ENCODE results near the gene PCDHB6. TPM values are rescaled to one million over a fixed set of nuclear protein-coding genes. Genes with fewer than 3 reads are reported as not detected.
"Not testable (repeated sequence)": the region's sequence is repeated elsewhere in the genome, so short reads cannot be mapped to it uniquely, and the experiment has no call there.

The PCDHB6 gene
- polyA plus RNA-seq, 2 donors: 0.06 to 0.09 TPM

DNA sequence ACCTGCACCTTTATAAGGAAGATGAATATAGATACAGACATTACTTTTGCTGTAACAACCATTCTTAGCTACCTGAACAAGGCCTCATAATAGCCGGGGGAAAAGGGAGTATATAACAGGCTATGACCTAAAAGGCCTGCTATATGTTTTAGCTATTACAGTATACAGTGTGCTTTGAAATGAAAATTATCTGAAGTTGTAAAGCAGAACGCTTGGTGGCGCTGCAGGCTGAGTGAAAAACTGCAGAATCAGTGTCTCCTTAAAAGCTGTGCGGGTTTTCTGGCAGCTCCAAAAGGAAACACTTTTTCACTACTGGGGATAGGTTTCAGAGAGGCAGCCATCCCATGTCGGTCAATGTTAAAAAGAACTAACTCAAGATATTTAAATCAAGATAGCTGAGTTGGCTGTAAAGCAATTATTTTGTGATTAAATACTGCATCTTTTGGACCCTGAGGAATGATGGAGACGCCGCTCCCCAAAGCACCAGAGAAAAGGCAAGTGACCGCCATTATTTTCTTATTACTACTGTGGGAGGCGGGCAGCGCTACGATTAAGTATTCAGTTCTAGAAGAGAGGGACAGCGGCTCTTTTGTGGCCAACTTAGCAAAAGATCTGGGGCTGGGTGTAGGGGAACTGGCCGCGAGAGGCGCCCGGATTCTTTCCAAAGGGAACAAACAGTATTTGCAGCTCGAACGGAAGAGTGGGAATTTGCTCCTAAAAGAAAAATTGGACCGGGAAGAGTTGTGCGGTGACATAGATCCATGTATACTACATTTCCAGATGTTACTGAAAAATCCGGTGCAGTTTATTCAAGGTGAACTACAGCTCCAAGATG, 5.9 kb downstream of the PCDHB6 start:
- H3K27me3 ChIP-seq (ENCODE audit: control insufficient read depth in 1 of 2, insufficient read depth in 2 of 2, low read length in 2 of 2): no peaks in the 10 kb centered on the region
- no peak overlapping the region for H3K4me3 ChIP-seq (ENCODE audit: low read depth in 1 of 2, low read length in 2 of 2)
- peaks cover 0 to under 1% of the 10 kb centered on the region in 2 donors for H3K4me1 ChIP-seq (ENCODE audit: control insufficient read depth in 2 of 2, insufficient read depth in 2 of 2, low read length in 1 of 2)
- H3K9me3 ChIP-seq (ENCODE audit: control insufficient read depth in 2 of 2, insufficient read depth in 1 of 2, low read depth in 1 of 2, low read length in 1 of 2): peaks cover 13 to 24% of the 10 kb centered on the region in 2 donors
- 30 to 38% methylated on average over 21 of the region's 21 CpGs for WGBS, 2 donors
- H3K27ac ChIP-seq (ENCODE audit: low read depth in 2 of 2, low read length in 1 of 2): no peak overlapping the region
- H3K36me3 ChIP-seq (ENCODE audit: control insufficient read depth in 2 of 2, insufficient read depth in 2 of 2, low read length in 1 of 2): no peaks in the 10 kb centered on the region

DNA sequence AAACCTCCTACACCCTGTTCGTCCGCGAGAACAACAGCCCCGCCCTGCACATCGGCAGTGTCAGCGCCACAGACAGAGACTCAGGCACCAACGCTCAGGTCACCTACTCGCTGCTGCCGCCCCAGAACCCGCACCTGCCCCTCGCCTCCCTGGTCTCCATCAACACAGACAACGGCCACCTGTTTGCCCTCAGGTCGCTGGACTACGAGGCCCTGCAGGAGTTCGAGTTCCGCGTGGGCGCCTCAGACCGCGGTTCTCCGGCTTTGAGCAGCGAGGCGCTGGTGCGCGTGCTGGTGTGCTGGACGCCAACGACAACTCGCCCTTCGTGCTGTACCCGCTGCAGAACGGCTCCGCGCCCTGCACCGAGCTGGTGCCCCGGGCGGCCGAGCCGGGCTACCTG, 7.5 kb downstream of the PCDHB6 start:
- H3K4me3 ChIP-seq (ENCODE audit: low read depth in 1 of 2, low read length in 2 of 2); H3K4me1 ChIP-seq (ENCODE audit: control insufficient read depth in 2 of 2, insufficient read depth in 2 of 2, low read length in 1 of 2); H3K27me3 ChIP-seq (ENCODE audit: control insufficient read depth in 1 of 2, insufficient read depth in 2 of 2, low read length in 2 of 2); H3K36me3 ChIP-seq (ENCODE audit: control insufficient read depth in 2 of 2, insufficient read depth in 2 of 2, low read length in 1 of 2); H3K27ac ChIP-seq (ENCODE audit: low read depth in 2 of 2, low read length in 1 of 2): not testable (repeated sequence)
- 39 to 47% methylated on average over 31 to 38 of the region's 38 CpGs for WGBS, 2 donors
- H3K9me3 ChIP-seq (ENCODE audit: control insufficient read depth in 2 of 2, insufficient read depth in 1 of 2, low read depth in 1 of 2, low read length in 1 of 2): peaks cover 9 to 12% of the 10 kb centered on the region in 2 donors

DNA sequence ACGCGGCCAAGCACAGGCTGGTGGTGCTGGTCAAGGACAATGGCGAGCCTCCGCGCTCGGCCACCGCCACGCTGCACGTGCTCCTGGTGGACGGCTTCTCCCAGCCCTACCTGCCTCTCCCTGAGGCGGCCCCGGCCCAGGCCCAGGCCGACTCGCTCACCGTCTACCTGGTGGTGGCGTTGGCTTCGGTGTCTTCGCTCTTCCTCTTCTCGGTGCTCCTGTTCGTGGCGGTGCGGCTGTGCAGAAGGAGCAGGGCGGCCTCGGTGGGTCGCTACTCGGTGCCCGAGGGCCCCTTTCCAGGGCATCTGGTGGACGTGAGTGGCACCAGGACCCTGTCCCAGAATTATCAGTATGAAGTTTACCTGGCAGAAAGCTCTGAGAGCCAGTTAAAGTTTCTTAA, 8.0 kb downstream of the PCDHB6 start:
- not testable (repeated sequence) for H3K36me3 ChIP-seq (ENCODE audit: control insufficient read depth in 2 of 2, insufficient read depth in 2 of 2, low read length in 1 of 2); H3K27ac ChIP-seq (ENCODE audit: low read depth in 2 of 2, low read length in 1 of 2); H3K4me3 ChIP-seq (ENCODE audit: low read depth in 1 of 2, low read length in 2 of 2); H3K27me3 ChIP-seq (ENCODE audit: control insufficient read depth in 1 of 2, insufficient read depth in 2 of 2, low read length in 2 of 2); H3K4me1 ChIP-seq (ENCODE audit: control insufficient read depth in 2 of 2, insufficient read depth in 2 of 2, low read length in 1 of 2)
- H3K9me3 ChIP-seq (ENCODE audit: control insufficient read depth in 2 of 2, insufficient read depth in 1 of 2, low read depth in 1 of 2, low read length in 1 of 2): peaks cover 9 to 12% of the 10 kb centered on the region in 2 donors
- 40 to 46% methylated on average over 14 to 22 of the region's 28 CpGs for WGBS, 2 donors

DNA sequence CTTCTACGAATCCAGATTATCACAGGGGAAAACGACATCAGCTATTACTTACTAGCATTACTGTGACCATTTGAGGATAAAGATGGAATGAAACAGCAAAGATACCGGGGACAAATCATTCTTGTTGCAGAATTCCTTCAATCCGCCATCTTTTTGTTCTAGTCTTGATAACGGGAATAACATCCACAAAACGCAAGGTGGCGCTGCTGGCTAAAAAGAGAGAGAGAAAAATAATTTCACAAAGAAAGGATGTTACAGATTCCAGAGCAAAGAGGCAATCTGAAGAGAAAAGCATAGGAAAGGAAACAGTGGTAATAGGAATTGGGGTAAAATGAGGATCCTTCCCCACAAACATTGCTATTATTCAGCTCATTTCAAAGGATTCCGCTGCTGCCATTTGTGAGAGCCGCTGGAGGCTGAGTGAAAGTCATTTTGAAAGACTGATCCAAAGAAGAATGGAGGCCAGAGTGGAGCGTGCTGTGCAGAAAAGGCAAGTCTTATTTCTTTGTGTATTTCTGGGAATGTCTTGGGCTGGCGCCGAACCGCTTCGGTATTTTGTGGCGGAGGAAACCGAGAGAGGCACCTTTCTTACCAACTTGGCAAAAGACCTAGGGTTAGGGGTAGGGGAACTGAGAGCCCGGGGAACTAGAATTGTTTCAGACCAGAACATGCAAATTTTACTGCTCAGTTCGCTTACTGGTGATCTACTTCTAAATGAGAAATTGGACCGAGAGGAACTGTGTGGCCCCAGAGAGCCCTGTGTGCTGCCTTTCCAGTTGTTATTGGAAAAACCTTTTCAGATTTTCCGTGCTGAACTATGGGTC, 22.7 kb downstream of the PCDHB6 start, which contains the start of gene PCDHB7:
PCDHB7 (plus strand) TSS at position 264 of the 824 bp plus-strand sequence; CDS start at position 456, 192 bp downstream.
- H3K27me3 ChIP-seq (ENCODE audit: control insufficient read depth in 1 of 2, insufficient read depth in 2 of 2, low read length in 2 of 2): no peaks in the 10 kb centered on the region
- H3K9me3 ChIP-seq (ENCODE audit: control insufficient read depth in 2 of 2, insufficient read depth in 1 of 2, low read depth in 1 of 2, low read length in 1 of 2): peaks cover 11 to 17% of the 10 kb centered on the region in 2 donors
- WGBS, 2 donors: 28 to 35% methylated on average over 20 of the region's 20 CpGs
- no peaks in the 10 kb centered on the region for H3K4me1 ChIP-seq (ENCODE audit: control insufficient read depth in 2 of 2, insufficient read depth in 2 of 2, low read length in 1 of 2)
- no peak within 1 kb of the TSS for H3K4me3 ChIP-seq (ENCODE audit: low read depth in 1 of 2, low read length in 2 of 2)
- no peak within 1 kb of the TSS for H3K27ac ChIP-seq (ENCODE audit: low read depth in 2 of 2, low read length in 1 of 2)
- H3K36me3 ChIP-seq (ENCODE audit: control insufficient read depth in 2 of 2, insufficient read depth in 2 of 2, low read length in 1 of 2): no peaks in the 10 kb centered on the region

DNA sequence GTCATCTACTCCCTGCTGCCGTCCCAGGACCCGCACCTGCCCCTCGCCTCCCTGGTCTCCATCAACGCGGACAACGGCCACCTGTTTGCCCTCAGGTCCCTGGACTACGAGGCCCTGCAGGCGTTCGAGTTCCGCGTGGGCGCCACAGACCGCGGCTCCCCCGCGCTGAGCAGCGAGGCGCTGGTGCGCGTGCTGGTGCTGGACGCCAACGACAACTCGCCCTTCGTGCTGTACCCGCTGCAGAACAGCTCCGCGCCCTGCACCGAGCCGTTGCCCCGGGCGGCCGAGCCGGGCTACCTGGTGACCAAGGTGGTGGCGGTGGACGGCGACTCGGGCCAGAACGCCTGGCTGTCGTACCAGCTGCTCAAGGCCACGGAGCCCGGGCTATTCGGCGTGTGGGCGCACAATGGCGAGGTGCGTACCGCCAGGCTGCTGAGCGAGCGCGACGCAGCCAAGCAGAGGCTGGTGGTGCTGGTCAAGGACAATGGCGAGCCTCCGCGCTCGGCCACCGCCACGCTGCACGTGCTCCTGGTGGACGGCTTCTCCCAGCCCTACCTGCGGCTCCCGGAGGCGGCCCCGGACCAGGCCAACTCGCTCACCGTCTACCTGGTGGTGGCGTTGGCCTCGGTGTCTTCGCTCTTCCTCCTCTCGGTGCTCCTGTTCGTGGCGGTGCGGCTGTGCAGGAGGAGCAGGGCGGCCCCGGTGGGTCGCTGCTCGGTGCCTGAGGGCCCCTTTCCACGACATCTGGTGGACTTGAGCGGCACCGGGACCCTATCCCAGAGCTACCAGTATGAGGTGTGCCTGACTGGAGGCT, 24.6 kb downstream of the PCDHB6 start:
- not testable (repeated sequence) for H3K4me3 ChIP-seq (ENCODE audit: low read depth in 1 of 2, low read length in 2 of 2); H3K4me1 ChIP-seq (ENCODE audit: control insufficient read depth in 2 of 2, insufficient read depth in 2 of 2, low read length in 1 of 2); H3K27me3 ChIP-seq (ENCODE audit: control insufficient read depth in 1 of 2, insufficient read depth in 2 of 2, low read length in 2 of 2); H3K27ac ChIP-seq (ENCODE audit: low read depth in 2 of 2, low read length in 1 of 2); H3K36me3 ChIP-seq (ENCODE audit: control insufficient read depth in 2 of 2, insufficient read depth in 2 of 2, low read length in 1 of 2)
- 46 to 54% methylated on average over 67 to 79 of the region's 79 CpGs for WGBS, 2 donors
- peaks cover 11 to 20% of the 10 kb centered on the region in 2 donors for H3K9me3 ChIP-seq (ENCODE audit: control insufficient read depth in 2 of 2, insufficient read depth in 1 of 2, low read depth in 1 of 2, low read length in 1 of 2)

DNA sequence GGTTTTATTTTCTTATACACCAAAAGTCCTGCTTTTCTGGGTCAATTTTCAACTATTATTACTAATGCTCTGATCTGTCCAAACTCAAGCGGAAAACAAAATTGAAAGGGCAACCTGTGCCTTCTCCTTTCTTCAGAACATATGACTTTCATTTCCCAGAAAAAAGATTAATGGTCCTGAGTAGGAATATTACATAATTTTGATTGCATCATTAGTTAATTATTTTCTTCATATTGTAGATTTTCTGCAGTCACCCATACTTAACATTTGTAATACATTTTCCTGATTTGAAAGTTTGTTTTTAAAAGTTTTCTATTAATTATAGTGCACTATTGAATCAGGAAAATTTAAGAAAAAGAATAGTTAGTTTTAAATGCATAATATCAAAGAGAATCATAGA, 26.1 kb downstream of the PCDHB6 start:
- Histone ChIP-seq H3K9me3 (ENCODE audit: control insufficient read depth in 2 of 2, insufficient read depth in 1 of 2, low read depth in 1 of 2, low read length in 1 of 2) (peaks cover 13 to 24% of the 10 kb centered on the region in 2 donors), H3K4me1 (ENCODE audit: control insufficient read depth in 2 of 2, insufficient read depth in 2 of 2, low read length in 1 of 2) (no peaks in the 10 kb centered on the region), H3K36me3 (ENCODE audit: control insufficient read depth in 2 of 2, insufficient read depth in 2 of 2, low read length in 1 of 2) (no peaks in the 10 kb centered on the region), H3K4me3 (ENCODE audit: low read depth in 1 of 2, low read length in 2 of 2) (no peak overlapping the region), H3K27ac (ENCODE audit: low read depth in 2 of 2, low read length in 1 of 2) (no peak overlapping the region), H3K27me3 (ENCODE audit: control insufficient read depth in 1 of 2, insufficient read depth in 2 of 2, low read length in 2 of 2) (no peaks in the 10 kb centered on the region)
- WGBS, 2 donors: 47 to 62% methylated on average over 1 of the region's 1 CpG

DNA sequence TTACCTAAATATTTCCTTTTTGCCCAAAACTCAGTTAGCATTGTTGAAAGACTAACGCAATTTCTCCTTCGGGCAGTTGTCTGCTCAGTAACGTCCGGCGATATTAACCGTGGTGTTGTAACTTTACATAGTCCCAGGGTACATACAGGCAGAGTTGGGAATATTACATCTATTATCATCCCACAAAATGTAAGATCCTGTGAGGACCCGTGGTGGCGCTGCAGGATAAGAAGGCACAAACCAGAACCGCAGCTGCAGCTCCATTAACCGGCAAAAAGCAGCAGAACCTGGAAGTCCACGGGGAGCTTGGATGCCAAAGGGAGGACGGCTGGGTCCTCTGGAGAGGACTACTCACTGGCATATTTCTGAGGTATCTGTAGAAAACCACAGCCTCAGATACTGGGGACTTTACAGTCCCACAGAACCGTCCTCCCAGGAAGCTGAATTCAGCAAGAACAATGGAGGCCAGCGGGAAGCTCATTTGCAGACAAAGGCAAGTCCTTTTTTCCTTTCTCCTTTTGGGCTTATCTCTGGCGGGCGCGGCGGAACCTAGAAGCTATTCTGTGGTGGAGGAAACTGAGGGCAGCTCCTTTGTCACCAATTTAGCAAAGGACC, 27.8 kb downstream of the PCDHB6 start, which contains the start of gene PCDHB8:
PCDHB8 (plus strand) TSS at position 214 of the 615 bp plus-strand sequence; CDS start at position 459, 245 bp downstream.
- not testable (repeated sequence) for H3K27ac ChIP-seq (ENCODE audit: low read depth in 2 of 2, low read length in 1 of 2); H3K27me3 ChIP-seq (ENCODE audit: control insufficient read depth in 1 of 2, insufficient read depth in 2 of 2, low read length in 2 of 2); H3K4me3 ChIP-seq (ENCODE audit: low read depth in 1 of 2, low read length in 2 of 2); H3K36me3 ChIP-seq (ENCODE audit: control insufficient read depth in 2 of 2, insufficient read depth in 2 of 2, low read length in 1 of 2); H3K4me1 ChIP-seq (ENCODE audit: control insufficient read depth in 2 of 2, insufficient read depth in 2 of 2, low read length in 1 of 2)
- H3K9me3 ChIP-seq (ENCODE audit: control insufficient read depth in 2 of 2, insufficient read depth in 1 of 2, low read depth in 1 of 2, low read length in 1 of 2): peaks cover 15 to 30% of the 10 kb centered on the region in 2 donors
- whole genome bisulfite sequencing, 2 donors: 28 to 31% methylated on average over 14 to 16 of the region's 18 CpGs

DNA sequence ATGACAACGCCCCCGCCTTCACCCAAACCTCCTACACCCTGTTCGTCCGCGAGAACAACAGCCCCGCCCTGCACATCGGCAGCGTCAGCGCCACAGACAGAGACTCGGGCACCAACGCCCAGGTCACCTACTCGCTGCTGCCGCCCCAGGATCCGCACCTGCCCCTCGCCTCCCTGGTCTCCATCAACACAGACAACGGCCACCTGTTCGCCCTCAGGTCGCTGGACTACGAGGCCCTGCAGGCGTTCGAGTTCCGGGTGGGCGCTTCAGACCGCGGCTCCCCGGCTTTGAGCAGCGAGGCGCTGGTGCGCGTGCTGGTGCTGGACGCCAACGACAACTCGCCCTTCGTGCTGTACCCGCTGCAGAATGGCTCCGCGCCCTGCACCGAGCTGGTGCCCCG, 29.5 kb downstream of the PCDHB6 start:
- not testable (repeated sequence) for H3K27ac ChIP-seq (ENCODE audit: low read depth in 2 of 2, low read length in 1 of 2); H3K27me3 ChIP-seq (ENCODE audit: control insufficient read depth in 1 of 2, insufficient read depth in 2 of 2, low read length in 2 of 2); H3K4me3 ChIP-seq (ENCODE audit: low read depth in 1 of 2, low read length in 2 of 2); H3K4me1 ChIP-seq (ENCODE audit: control insufficient read depth in 2 of 2, insufficient read depth in 2 of 2, low read length in 1 of 2); H3K36me3 ChIP-seq (ENCODE audit: control insufficient read depth in 2 of 2, insufficient read depth in 2 of 2, low read length in 1 of 2)
- peaks cover 8 to 26% of the 10 kb centered on the region in 2 donors for H3K9me3 ChIP-seq (ENCODE audit: control insufficient read depth in 2 of 2, insufficient read depth in 1 of 2, low read depth in 1 of 2, low read length in 1 of 2)
- 45 to 50% methylated on average over 27 to 35 of the region's 39 CpGs for WGBS, 2 donors

DNA sequence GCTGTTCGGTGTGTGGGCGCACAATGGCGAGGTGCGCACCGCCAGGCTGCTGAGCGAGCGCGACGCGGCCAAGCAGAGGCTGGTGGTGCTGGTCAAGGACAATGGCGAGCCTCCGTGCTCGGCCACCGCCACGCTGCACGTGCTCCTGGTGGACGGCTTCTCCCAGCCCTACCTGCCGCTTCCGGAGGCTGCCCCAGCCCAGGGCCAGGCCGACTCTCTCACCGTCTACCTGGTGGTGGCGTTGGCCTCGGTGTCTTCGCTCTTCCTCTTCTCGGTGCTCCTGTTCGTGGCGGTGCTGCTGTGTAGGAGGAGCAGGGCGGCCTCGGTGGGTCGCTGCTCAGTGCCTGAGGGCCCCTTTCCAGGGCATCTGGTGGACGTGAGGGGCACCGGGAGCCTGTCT, 30.0 kb downstream of the PCDHB6 start:
- not testable (repeated sequence) for H3K4me3 ChIP-seq (ENCODE audit: low read depth in 1 of 2, low read length in 2 of 2); H3K36me3 ChIP-seq (ENCODE audit: control insufficient read depth in 2 of 2, insufficient read depth in 2 of 2, low read length in 1 of 2); H3K27ac ChIP-seq (ENCODE audit: low read depth in 2 of 2, low read length in 1 of 2); H3K4me1 ChIP-seq (ENCODE audit: control insufficient read depth in 2 of 2, insufficient read depth in 2 of 2, low read length in 1 of 2); H3K27me3 ChIP-seq (ENCODE audit: control insufficient read depth in 1 of 2, insufficient read depth in 2 of 2, low read length in 2 of 2)
- 40 to 41% methylated on average over 20 to 32 of the region's 32 CpGs for WGBS, 2 donors
- peaks cover 4 to 24% of the 10 kb centered on the region in 2 donors for H3K9me3 ChIP-seq (ENCODE audit: control insufficient read depth in 2 of 2, insufficient read depth in 1 of 2, low read depth in 1 of 2, low read length in 1 of 2)
